GDM1 (cell line): ENCODE measurements around the gene FAM83F.

Experiments
- DNase-seq: peaks from one replicate; lab custom pipeline; 2025; lab: John Stamatoyannopoulos, UW

Gene FAM83F

GRCh38 chr22:39994041-39994565 lies 651 bp upstream of the FAM83F start:
- DNase-seq = peak; percentile 38

GRCh38 chr22:39995393-39996252 lies 869 bp downstream of the FAM83F start:
- DNase-seq = no peak

GRCh38 chr22:39996732-39997131 lies 2.0 kb downstream of the FAM83F start:
- no peak for DNase-seq

- no peak for DNase-seq
These were observed 2.7 kb downstream of the FAM83F start for GRCh38 chr22:39997421-39997820.

GRCh38 chr22:39997939-39998726 lies 3.4 kb downstream of the FAM83F start:
- DNase-seq = no peak

GRCh38 chr22:39999144-39999757 lies 4.5 kb downstream of the FAM83F start:
- no peak for DNase-seq

- no peak for DNase-seq
These were observed 5.4 kb downstream of the FAM83F start for GRCh38 chr22:40000171-40000570.

GRCh38 chr22:40001106-40001505 lies 6.4 kb downstream of the FAM83F start:
- no peak for DNase-seq

- no peak for DNase-seq
These were observed 7.2 kb downstream of the FAM83F start for GRCh38 chr22:40001800-40002577.

- DNase-seq = no peak
These were observed 8.4 kb downstream of the FAM83F start for GRCh38 chr22:40002935-40003715.

- no peak for DNase-seq
These were observed 10.1 kb downstream of the FAM83F start for GRCh38 chr22:40004836-40005235.

GRCh38 chr22:40006641-40007040 lies 11.9 kb downstream of the FAM83F start:
- DNase-seq = no peak

- DNase-seq = no peak
These were observed 13.3 kb downstream of the FAM83F start for GRCh38 chr22:40007853-40008710.

- no peak for DNase-seq
These were observed 14.1 kb downstream of the FAM83F start for GRCh38 chr22:40008726-40009291.

GRCh38 chr22:40009292-40009774 lies 14.6 kb downstream of the FAM83F start:
- no peak for DNase-seq

GRCh38 chr22:40009951-40010671 lies 15.4 kb downstream of the FAM83F start:
- no peak for DNase-seq

- DNase-seq = no peak
These were observed 16.0 kb downstream of the FAM83F start for GRCh38 chr22:40010746-40011145.

GRCh38 chr22:40014667-40015248 lies 20.0 kb downstream of the FAM83F start:
- DNase-seq = no peak
